GM12875 (cell line): ENCODE data around the gene SFXN5.

ENCODE experiments used
- H3K4me3 ChIP-seq: one replicate; pipeline ENCODE4 v1.5.1; 2011; ENCODE audit warnings: low read depth, low read length, control low read depth
- CTCF ChIP-seq: IDR thresholded peaks from 2 replicates; pipeline ENCODE4 v1.5.1; 2011; ENCODE audit warnings: low read depth, mild to moderate bottlenecking, control low read depth, inconsistent platforms, low read length, moderate library complexity, borderline replicate concordance; ENCODE audit not compliant: insufficient read depth

The SFXN5 gene

GRCh38 chr2:73003027-73003426 lies 68.5 kb downstream of the SFXN5 start:
- no peak for TF ChIP-seq CTCF
- no peak overlapping the region for H3K4me3 ChIP-seq

- no peak for TF ChIP-seq CTCF
- H3K4me3 ChIP-seq = no peak overlapping the region
Observed at GRCh38 chr2:73000808-73001570, 70.5 kb downstream of the SFXN5 start.

- H3K4me3 ChIP-seq = no peak overlapping the region
- TF ChIP-seq CTCF = no peak
Observed at GRCh38 chr2:72999729-73000725, 71.5 kb downstream of the SFXN5 start.

- no peak for TF ChIP-seq CTCF
Observed at GRCh38 chr2:72998724-72999123, 72.8 kb downstream of the SFXN5 start.

GRCh38 chr2:72998234-72998651 lies 73.3 kb downstream of the SFXN5 start:
- TF ChIP-seq CTCF = no peak
- no peak overlapping the region for H3K4me3 ChIP-seq

More at GRCh38 chr2:72998724-72999123, 72.8 kb downstream of the SFXN5 start:
- H3K4me3 ChIP-seq = no peak overlapping the region

- no peak for TF ChIP-seq CTCF
- H3K4me3 ChIP-seq = no peak overlapping the region
Observed at GRCh38 chr2:72996117-72996502, 75.4 kb downstream of the SFXN5 start.
